K562 (cell line): ENCODE results near the gene FAM50A.
A peak's percentile ranks its signal among the peaks of the same experiment; 100 is the strongest.

Source experiments
- CBX3 ChIP-seq, 2 experiments: IDR thresholded peaks; 1 replicate in 1 of 2; 2 replicates in 1 of 2; pipeline ENCODE4 v1.6.1; 2012; ENCODE audit warnings: inconsistent platforms in 2 of 2, low read length in 2 of 2, borderline replicate concordance in 1 of 2, control low read depth in 1 of 2
- ELF4 ChIP-seq: fragments of 450-650 bp; formaldehyde crosslinking; IDR thresholded peaks from 2 replicates; pipeline ENCODE4 v1.4.0; 2022; ENCODE audit warnings: missing genetic modification characterization
- NFE2L1 ChIP-seq: fragments of 450-650 bp; IDR thresholded peaks from 2 replicates; pipeline ENCODE4 v1.6.1; 2016; ENCODE audit warnings: missing genetic modification characterization, low read depth, mild to moderate bottlenecking, missing compliant biosample characterization, moderate library complexity, borderline replicate concordance
- POLR2AphosphoS5 ChIP-seq: IDR thresholded peaks from 2 replicates; pipeline ENCODE4 v1.6.1; 2011; ENCODE audit warnings: mild to moderate bottlenecking, low read depth, low read length, moderate library complexity; ENCODE audit not compliant: control insufficient read depth, insufficient read depth
- RBFOX2 ChIP-seq: fragments of 200-400 bp; formaldehyde crosslinking; IDR thresholded peaks from 2 replicates; pipeline ENCODE4 v1.6.1; 2017; ENCODE audit warnings: low read depth, mild to moderate bottlenecking, low read length, moderate library complexity
- SIRT6 ChIP-seq: IDR thresholded peaks from one replicate; pipeline ENCODE4 v1.6.1; 2012; ENCODE audit warnings: low read depth, mild to moderate bottlenecking, control low read depth, inconsistent platforms, low read length, moderate library complexity
- TBP ChIP-seq: optimal IDR thresholded peaks from 2 replicates; pipeline ENCODE3; 2011; ENCODE audit warnings: low read depth, low read length, improper control_type of control experiment
- ZKSCAN1 ChIP-seq: fragments of 150-350 bp; IDR thresholded peaks from 2 replicates; pipeline ENCODE4 v1.6.1; 2016; ENCODE audit warnings: low read depth, low read length
- ZNF217 ChIP-seq: sonication (generic); formaldehyde crosslinking; IDR thresholded peaks from 2 replicates; pipeline ENCODE4 v1.8.0; 2022; ENCODE audit warnings: mild to moderate bottlenecking, missing genetic modification reagents
- ZNF282 ChIP-seq: sonication (generic); formaldehyde crosslinking; IDR thresholded peaks from 2 replicates; pipeline ENCODE4 v1.8.1; 2023; ENCODE audit warnings: missing genetic modification reagents
- ZNF3 ChIP-seq: fragments of 250-450 bp; sonication (Bioruptor Pico); IDR thresholded peaks from 2 replicates; pipeline ENCODE4 v1.5.0; 2021; ENCODE audit warnings: mild to moderate bottlenecking, moderate library complexity
- TF ChIP-seq, protein P1 (sequence below), 3 experiments: IDR thresholded peaks in 2 of 3; conservative IDR thresholded peaks in 1 of 3; 2 replicates each; pipeline ENCODE4 v1.5.1; 2011 to 2012; ENCODE audit warnings: low read length in 3 of 3, mild to moderate bottlenecking in 3 of 3, control low read depth in 2 of 3, improper control_type of control experiment in 1 of 3, inconsistent platforms in 1 of 3, low read depth in 1 of 3, mixed read lengths in 1 of 3, moderate library complexity in 1 of 3; ENCODE audit not compliant: insufficient read depth in 2 of 3
- TF ChIP-seq, protein P2 (sequence below): fragments of 200-800 bp; sonication (Bioruptor generic); IDR thresholded peaks from 2 replicates; pipeline ENCODE4 v1.6.1; 2016; ENCODE audit warnings: missing genetic modification characterization, missing compliant biosample characterization
- TF ChIP-seq, protein P3 (sequence below), 2 experiments: fragments of 450-650 bp; formaldehyde crosslinking in 1 of 2; IDR thresholded peaks; 2 replicates each; pipeline versions ENCODE4 v1.4.0 to v1.6.1; 2014 to 2020; ENCODE audit warnings: mild to moderate bottlenecking in 2 of 2, borderline replicate concordance in 1 of 2, low read depth in 1 of 2

GRCh38 chrX:154398668-154399526 lies 45.0 kb upstream of the FAM50A start:
- TF ChIP-seq, protein P1, sequence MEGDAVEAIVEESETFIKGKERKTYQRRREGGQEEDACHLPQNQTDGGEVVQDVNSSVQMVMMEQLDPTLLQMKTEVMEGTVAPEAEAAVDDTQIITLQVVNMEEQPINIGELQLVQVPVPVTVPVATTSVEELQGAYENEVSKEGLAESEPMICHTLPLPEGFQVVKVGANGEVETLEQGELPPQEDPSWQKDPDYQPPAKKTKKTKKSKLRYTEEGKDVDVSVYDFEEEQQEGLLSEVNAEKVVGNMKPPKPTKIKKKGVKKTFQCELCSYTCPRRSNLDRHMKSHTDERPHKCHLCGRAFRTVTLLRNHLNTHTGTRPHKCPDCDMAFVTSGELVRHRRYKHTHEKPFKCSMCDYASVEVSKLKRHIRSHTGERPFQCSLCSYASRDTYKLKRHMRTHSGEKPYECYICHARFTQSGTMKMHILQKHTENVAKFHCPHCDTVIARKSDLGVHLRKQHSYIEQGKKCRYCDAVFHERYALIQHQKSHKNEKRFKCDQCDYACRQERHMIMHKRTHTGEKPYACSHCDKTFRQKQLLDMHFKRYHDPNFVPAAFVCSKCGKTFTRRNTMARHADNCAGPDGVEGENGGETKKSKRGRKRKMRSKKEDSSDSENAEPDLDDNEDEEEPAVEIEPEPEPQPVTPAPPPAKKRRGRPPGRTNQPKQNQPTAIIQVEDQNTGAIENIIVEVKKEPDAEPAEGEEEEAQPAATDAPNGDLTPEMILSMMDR (IDR thresholded peaks at IDR 0.05 in 2 of 3, conservative IDR thresholded peaks at IDR 0.05 in 1 of 3; ENCODE audit: insufficient read depth in 2 of 3, low read depth in 1 of 3, low read length in 3 of 3) = peak; percentile 60 to 86 (median 70)
- TF ChIP-seq, protein P2, sequence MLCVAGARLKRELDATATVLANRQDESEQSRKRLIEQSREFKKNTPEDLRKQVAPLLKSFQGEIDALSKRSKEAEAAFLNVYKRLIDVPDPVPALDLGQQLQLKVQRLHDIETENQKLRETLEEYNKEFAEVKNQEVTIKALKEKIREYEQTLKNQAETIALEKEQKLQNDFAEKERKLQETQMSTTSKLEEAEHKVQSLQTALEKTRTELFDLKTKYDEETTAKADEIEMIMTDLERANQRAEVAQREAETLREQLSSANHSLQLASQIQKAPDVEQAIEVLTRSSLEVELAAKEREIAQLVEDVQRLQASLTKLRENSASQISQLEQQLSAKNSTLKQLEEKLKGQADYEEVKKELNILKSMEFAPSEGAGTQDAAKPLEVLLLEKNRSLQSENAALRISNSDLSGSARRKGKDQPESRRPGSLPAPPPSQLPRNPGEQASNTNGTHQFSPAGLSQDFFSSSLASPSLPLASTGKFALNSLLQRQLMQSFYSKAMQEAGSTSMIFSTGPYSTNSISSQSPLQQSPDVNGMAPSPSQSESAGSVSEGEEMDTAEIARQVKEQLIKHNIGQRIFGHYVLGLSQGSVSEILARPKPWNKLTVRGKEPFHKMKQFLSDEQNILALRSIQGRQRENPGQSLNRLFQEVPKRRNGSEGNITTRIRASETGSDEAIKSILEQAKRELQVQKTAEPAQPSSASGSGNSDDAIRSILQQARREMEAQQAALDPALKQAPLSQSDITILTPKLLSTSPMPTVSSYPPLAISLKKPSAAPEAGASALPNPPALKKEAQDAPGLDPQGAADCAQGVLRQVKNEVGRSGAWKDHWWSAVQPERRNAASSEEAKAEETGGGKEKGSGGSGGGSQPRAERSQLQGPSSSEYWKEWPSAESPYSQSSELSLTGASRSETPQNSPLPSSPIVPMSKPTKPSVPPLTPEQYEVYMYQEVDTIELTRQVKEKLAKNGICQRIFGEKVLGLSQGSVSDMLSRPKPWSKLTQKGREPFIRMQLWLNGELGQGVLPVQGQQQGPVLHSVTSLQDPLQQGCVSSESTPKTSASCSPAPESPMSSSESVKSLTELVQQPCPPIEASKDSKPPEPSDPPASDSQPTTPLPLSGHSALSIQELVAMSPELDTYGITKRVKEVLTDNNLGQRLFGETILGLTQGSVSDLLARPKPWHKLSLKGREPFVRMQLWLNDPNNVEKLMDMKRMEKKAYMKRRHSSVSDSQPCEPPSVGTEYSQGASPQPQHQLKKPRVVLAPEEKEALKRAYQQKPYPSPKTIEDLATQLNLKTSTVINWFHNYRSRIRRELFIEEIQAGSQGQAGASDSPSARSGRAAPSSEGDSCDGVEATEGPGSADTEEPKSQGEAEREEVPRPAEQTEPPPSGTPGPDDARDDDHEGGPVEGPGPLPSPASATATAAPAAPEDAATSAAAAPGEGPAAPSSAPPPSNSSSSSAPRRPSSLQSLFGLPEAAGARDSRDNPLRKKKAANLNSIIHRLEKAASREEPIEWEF (CRISPR knock-in tag) = no peak
- no peak for TF ChIP-seq ELF4
- no peak for TF ChIP-seq ZKSCAN1
- peak; percentile 93 for TF ChIP-seq RBFOX2
- TF ChIP-seq ZNF217 (CRISPR knock-in tag) = no peak
- no peak for TF ChIP-seq TBP
- no peak for TF ChIP-seq CBX3 (IDR thresholded peaks at IDR 0.05; ENCODE audit: borderline replicate concordance in 1 of 2, low read length in 2 of 2)
- no peak for TF ChIP-seq ZNF3 (CRISPR knock-in tag)
- no peak for TF ChIP-seq NFE2L1 (tag)
- TF ChIP-seq, protein P3, sequence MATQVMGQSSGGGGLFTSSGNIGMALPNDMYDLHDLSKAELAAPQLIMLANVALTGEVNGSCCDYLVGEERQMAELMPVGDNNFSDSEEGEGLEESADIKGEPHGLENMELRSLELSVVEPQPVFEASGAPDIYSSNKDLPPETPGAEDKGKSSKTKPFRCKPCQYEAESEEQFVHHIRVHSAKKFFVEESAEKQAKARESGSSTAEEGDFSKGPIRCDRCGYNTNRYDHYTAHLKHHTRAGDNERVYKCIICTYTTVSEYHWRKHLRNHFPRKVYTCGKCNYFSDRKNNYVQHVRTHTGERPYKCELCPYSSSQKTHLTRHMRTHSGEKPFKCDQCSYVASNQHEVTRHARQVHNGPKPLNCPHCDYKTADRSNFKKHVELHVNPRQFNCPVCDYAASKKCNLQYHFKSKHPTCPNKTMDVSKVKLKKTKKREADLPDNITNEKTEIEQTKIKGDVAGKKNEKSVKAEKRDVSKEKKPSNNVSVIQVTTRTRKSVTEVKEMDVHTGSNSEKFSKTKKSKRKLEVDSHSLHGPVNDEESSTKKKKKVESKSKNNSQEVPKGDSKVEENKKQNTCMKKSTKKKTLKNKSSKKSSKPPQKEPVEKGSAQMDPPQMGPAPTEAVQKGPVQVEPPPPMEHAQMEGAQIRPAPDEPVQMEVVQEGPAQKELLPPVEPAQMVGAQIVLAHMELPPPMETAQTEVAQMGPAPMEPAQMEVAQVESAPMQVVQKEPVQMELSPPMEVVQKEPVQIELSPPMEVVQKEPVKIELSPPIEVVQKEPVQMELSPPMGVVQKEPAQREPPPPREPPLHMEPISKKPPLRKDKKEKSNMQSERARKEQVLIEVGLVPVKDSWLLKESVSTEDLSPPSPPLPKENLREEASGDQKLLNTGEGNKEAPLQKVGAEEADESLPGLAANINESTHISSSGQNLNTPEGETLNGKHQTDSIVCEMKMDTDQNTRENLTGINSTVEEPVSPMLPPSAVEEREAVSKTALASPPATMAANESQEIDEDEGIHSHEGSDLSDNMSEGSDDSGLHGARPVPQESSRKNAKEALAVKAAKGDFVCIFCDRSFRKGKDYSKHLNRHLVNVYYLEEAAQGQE (IDR thresholded peaks at IDR 0.05; ENCODE audit: borderline replicate concordance) = peak; percentile 46; the same call in 1 of the 2 replicates
- TF ChIP-seq, protein P3 (CRISPR knock-in tag; IDR thresholded peaks at IDR 0.05; ENCODE audit: low read depth) = no peak
- no peak for TF ChIP-seq POLR2AphosphoS5
- no peak for TF ChIP-seq SIRT6
- no peak for TF ChIP-seq ZNF282 (CRISPR knock-in tag)
